HEK293 (cell line): Measurements from ENCODE around the gene C6orf47.
A peak's percentile ranks its signal among the peaks of the same experiment; 100 is the strongest.

ENCODE experiments used
- KLF7 ChIP-seq: fragments of 450-650 bp; formaldehyde crosslinking; IDR thresholded peaks from 2 replicates; pipeline ENCODE4 v1.5.1; 2016; ENCODE audit warnings: missing biosample characterization, missing genetic modification characterization, borderline replicate concordance
- MYNN ChIP-seq: fragments of 450-650 bp; formaldehyde crosslinking; IDR thresholded peaks from 2 replicates; pipeline ENCODE4 v1.5.1; 2016; ENCODE audit warnings: missing biosample characterization, missing genetic modification characterization, borderline replicate concordance
- MZF1 ChIP-seq: fragments of 450-650 bp; formaldehyde crosslinking; IDR thresholded peaks from 2 replicates; pipeline ENCODE4 v1.5.1; 2017; ENCODE audit warnings: missing biosample characterization, missing genetic modification characterization, borderline replicate concordance
- PATZ1 ChIP-seq: fragments of 450-650 bp; formaldehyde crosslinking; IDR thresholded peaks from 2 replicates; pipeline ENCODE4 v1.5.1; 2016; ENCODE audit warnings: missing biosample characterization, missing genetic modification characterization
- TSHZ1 ChIP-seq: fragments of 450-650 bp; formaldehyde crosslinking; IDR thresholded peaks from 2 replicates; pipeline ENCODE4 v1.5.1; 2016; ENCODE audit warnings: missing biosample characterization, missing genetic modification characterization, borderline replicate concordance
- YY1 ChIP-seq: fragments of 450-650 bp; formaldehyde crosslinking; IDR thresholded peaks from 2 replicates; pipeline ENCODE4 v1.5.1; 2018; ENCODE audit warnings: missing biosample characterization, missing genetic modification characterization
- ZBTB20 ChIP-seq: fragments of 450-650 bp; formaldehyde crosslinking; IDR thresholded peaks from 2 replicates; pipeline ENCODE4 v1.5.1; 2016; ENCODE audit warnings: missing biosample characterization, missing genetic modification characterization
- ZBTB44 ChIP-seq: fragments of 450-650 bp; IDR thresholded peaks from 2 replicates; pipeline ENCODE4 v1.5.1; 2018; ENCODE audit warnings: missing biosample characterization, mild to moderate bottlenecking, missing genetic modification characterization
- ZEB2 ChIP-seq: fragments of 450-650 bp; formaldehyde crosslinking; IDR thresholded peaks from 2 replicates; pipeline ENCODE4 v1.5.1; 2016; ENCODE audit warnings: missing biosample characterization, missing genetic modification characterization
- ZNF133 ChIP-seq: fragments of 450-650 bp; formaldehyde crosslinking; IDR thresholded peaks from 2 replicates; pipeline ENCODE4 v1.5.1; 2016; ENCODE audit warnings: missing biosample characterization, missing genetic modification characterization
- ZNF174 ChIP-seq: fragments of 450-650 bp; formaldehyde crosslinking; IDR thresholded peaks from 2 replicates; pipeline ENCODE4 v1.5.0; 2017; ENCODE audit warnings: missing biosample characterization, mild to moderate bottlenecking, missing genetic modification characterization
- ZNF202 ChIP-seq: fragments of 450-650 bp; formaldehyde crosslinking; IDR thresholded peaks from 2 replicates; pipeline ENCODE4 v1.5.1; 2016; ENCODE audit warnings: missing biosample characterization, missing genetic modification characterization, borderline replicate concordance
- ZNF223 ChIP-seq: fragments of 450-650 bp; formaldehyde crosslinking; IDR thresholded peaks from 2 replicates; pipeline ENCODE4 v1.5.1; 2016; ENCODE audit warnings: missing biosample characterization, missing genetic modification characterization
- ZNF23 ChIP-seq: fragments of 450-650 bp; formaldehyde crosslinking; IDR thresholded peaks from 2 replicates; pipeline ENCODE4 v1.5.1; 2016; ENCODE audit warnings: missing biosample characterization, missing genetic modification characterization, borderline replicate concordance
- ZNF239 ChIP-seq: fragments of 450-650 bp; formaldehyde crosslinking; IDR thresholded peaks from 2 replicates; pipeline ENCODE4 v1.5.1; 2016; ENCODE audit warnings: missing biosample characterization, missing genetic modification characterization
- ZNF302 ChIP-seq: fragments of 450-650 bp; formaldehyde crosslinking; IDR thresholded peaks from 2 replicates; pipeline ENCODE4 v1.5.1; 2016; ENCODE audit warnings: missing biosample characterization, missing genetic modification characterization, low read depth
- ZNF341 ChIP-seq: fragments of 450-650 bp; formaldehyde crosslinking; IDR thresholded peaks from 2 replicates; pipeline ENCODE4; 2016; ENCODE audit warnings: low read depth, missing biosample characterization, missing genetic modification characterization
- ZNF433 ChIP-seq: fragments of 450-650 bp; formaldehyde crosslinking; IDR thresholded peaks from 2 replicates; pipeline ENCODE4 v1.5.1; 2016; ENCODE audit warnings: missing biosample characterization, missing genetic modification characterization, low read depth
- ZNF624 ChIP-seq: fragments of 450-650 bp; formaldehyde crosslinking; IDR thresholded peaks from 2 replicates; pipeline ENCODE4 v1.5.1; 2017; ENCODE audit warnings: missing biosample characterization, missing genetic modification characterization
- ZNF639 ChIP-seq: fragments of 450-650 bp; formaldehyde crosslinking; IDR thresholded peaks from 2 replicates; pipeline ENCODE4 v1.5.1; 2016; ENCODE audit warnings: missing biosample characterization, missing genetic modification characterization
- ZNF76 ChIP-seq: fragments of 450-650 bp; formaldehyde crosslinking; IDR thresholded peaks from 2 replicates; pipeline ENCODE4; 2016; ENCODE audit warnings: low read depth, missing biosample characterization, missing genetic modification characterization, borderline replicate concordance
- ZNF837 ChIP-seq: fragments of 450-650 bp; formaldehyde crosslinking; IDR thresholded peaks from 2 replicates; pipeline ENCODE4 v1.5.1; 2016; ENCODE audit warnings: missing biosample characterization, missing genetic modification characterization
- TF ChIP-seq, protein P1 (sequence below): fragments of 450-650 bp; formaldehyde crosslinking; IDR thresholded peaks from 2 replicates; pipeline ENCODE4 v1.5.1; 2017; ENCODE audit warnings: missing biosample characterization, missing genetic modification characterization
- TF ChIP-seq, protein P2 (sequence below): fragments of 450-650 bp; formaldehyde crosslinking; IDR thresholded peaks from 2 replicates; pipeline ENCODE4 v1.5.1; 2016; ENCODE audit warnings: missing biosample characterization, missing genetic modification characterization

The C6orf47 gene

GRCh38 chr6:31702819-31703716, 42.5 kb upstream of the C6orf47 start, which contains the start of gene ABHD16A (continued):
- TF ChIP-seq, protein P1, sequence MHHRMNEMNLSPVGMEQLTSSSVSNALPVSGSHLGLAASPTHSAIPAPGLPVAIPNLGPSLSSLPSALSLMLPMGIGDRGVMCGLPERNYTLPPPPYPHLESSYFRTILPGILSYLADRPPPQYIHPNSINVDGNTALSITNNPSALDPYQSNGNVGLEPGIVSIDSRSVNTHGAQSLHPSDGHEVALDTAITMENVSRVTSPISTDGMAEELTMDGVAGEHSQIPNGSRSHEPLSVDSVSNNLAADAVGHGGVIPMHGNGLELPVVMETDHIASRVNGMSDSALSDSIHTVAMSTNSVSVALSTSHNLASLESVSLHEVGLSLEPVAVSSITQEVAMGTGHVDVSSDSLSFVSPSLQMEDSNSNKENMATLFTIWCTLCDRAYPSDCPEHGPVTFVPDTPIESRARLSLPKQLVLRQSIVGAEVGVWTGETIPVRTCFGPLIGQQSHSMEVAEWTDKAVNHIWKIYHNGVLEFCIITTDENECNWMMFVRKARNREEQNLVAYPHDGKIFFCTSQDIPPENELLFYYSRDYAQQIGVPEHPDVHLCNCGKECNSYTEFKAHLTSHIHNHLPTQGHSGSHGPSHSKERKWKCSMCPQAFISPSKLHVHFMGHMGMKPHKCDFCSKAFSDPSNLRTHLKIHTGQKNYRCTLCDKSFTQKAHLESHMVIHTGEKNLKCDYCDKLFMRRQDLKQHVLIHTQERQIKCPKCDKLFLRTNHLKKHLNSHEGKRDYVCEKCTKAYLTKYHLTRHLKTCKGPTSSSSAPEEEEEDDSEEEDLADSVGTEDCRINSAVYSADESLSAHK (tag by site-specific recombination): 0 out of 2 replicates have a peak, but pooled peaks have one; percentile 32
- no peak for TF ChIP-seq ZNF23 (tag by site-specific recombination)
- no peak for TF ChIP-seq ZNF302
- no peak for TF ChIP-seq ZNF76 (tag by site-specific recombination)
- TF ChIP-seq, protein P2, sequence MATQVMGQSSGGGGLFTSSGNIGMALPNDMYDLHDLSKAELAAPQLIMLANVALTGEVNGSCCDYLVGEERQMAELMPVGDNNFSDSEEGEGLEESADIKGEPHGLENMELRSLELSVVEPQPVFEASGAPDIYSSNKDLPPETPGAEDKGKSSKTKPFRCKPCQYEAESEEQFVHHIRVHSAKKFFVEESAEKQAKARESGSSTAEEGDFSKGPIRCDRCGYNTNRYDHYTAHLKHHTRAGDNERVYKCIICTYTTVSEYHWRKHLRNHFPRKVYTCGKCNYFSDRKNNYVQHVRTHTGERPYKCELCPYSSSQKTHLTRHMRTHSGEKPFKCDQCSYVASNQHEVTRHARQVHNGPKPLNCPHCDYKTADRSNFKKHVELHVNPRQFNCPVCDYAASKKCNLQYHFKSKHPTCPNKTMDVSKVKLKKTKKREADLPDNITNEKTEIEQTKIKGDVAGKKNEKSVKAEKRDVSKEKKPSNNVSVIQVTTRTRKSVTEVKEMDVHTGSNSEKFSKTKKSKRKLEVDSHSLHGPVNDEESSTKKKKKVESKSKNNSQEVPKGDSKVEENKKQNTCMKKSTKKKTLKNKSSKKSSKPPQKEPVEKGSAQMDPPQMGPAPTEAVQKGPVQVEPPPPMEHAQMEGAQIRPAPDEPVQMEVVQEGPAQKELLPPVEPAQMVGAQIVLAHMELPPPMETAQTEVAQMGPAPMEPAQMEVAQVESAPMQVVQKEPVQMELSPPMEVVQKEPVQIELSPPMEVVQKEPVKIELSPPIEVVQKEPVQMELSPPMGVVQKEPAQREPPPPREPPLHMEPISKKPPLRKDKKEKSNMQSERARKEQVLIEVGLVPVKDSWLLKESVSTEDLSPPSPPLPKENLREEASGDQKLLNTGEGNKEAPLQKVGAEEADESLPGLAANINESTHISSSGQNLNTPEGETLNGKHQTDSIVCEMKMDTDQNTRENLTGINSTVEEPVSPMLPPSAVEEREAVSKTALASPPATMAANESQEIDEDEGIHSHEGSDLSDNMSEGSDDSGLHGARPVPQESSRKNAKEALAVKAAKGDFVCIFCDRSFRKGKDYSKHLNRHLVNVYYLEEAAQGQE (tag by site-specific recombination): no peak; the same call in 1 of the 2 replicates
- no peak for TF ChIP-seq ZNF433 (tag by site-specific recombination)
- 0 out of 2 replicates have a peak, but pooled peaks have one; percentile 48 for TF ChIP-seq MZF1
- TF ChIP-seq KLF7: no peak
- peak; percentile 65 for TF ChIP-seq YY1
- no peak for TF ChIP-seq ZNF239
- TF ChIP-seq ZNF174: no peak
- TF ChIP-seq ZBTB20 (tag by site-specific recombination): peak; percentile 92
- TF ChIP-seq ZNF624 (tag by site-specific recombination): no peak
- TF ChIP-seq ZNF133 (tag by site-specific recombination): no peak
- TF ChIP-seq ZBTB44 (tag by site-specific recombination): no peak
- TF ChIP-seq TSHZ1: no peak
- no peak for TF ChIP-seq ZNF223 (tag by site-specific recombination)
- TF ChIP-seq ZNF837 (tag by site-specific recombination): no peak
- peak; percentile 87 for TF ChIP-seq PATZ1 (tag by site-specific recombination)
- no peak for TF ChIP-seq ZNF639 (tag by site-specific recombination)
- TF ChIP-seq MYNN (tag by site-specific recombination): no peak
- peak; percentile 83 for TF ChIP-seq ZEB2 (tag by site-specific recombination)
- TF ChIP-seq ZNF202 (tag by site-specific recombination): no peak
- peak; percentile 96 for TF ChIP-seq ZNF341 (tag by site-specific recombination)
